ENCODE measurements around the gene YAE1.

GRCh38 chr7:39566023-39566921, at the start of gene YAE1:
- TF ChIP-seq POLR2A (IDR thresholded peaks at IDR 0.05) (peak; percentile 11 to 70), CTCF (IDR thresholded peaks at IDR 0.05) (no peak)
